ENCODE data around the gene SGCA. TPM values are rescaled to one million over a fixed set of nuclear protein-coding genes. Genes with fewer than 3 reads are reported as not detected.

SGCA gene
- total and polyA plus RNA-seq, 2 of the 13 experiments (the other 11 are each of a cell fraction or from before 2014, with no cell fraction given), result not detected

DNA sequence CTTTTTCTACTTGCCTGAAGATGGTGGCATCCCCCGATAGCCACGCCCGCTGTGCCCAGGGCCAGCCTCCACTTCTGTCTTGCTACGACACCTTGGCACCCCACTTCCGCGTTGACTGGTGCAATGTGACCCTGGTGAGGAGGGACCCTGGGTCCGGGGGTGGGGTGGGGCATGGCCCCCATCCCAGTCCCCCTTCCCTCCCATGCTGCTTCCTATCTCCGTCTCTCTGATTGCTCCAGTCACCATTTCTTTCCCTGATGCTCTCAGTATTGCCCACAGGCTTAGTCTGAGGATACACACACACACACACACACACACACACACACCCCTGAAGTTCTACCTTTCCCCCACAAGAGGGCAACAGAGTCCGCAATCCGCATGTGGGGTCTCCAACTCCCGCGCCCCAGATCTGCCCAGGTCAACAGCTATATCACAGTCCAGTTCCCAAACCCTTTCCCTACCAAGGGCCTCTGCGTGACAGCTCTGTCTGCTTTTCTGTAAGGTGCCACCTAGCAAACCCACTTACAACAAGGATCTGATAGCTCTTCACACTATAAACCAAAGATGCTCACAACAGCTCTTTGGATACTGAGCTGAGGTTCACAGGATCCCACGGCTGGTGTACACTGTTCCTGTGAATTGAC lies 3.4 kb downstream of the SGCA start:
- intact Hi-C loops (cut with micrococcal nuclease; ENCODE audit: unreplicated experiment), result loop anchor here (1.0 kb wide), 1 partner anchor 29 kb away; no protein-coding TSS in a partner anchor
- Histone ChIP-seq H3K27ac (ENCODE audit: extremely low read length, insufficient read depth, low read length) (no peak overlapping the region), H3K36me3 (replicated peaks in 1 of 2; ENCODE audit: control insufficient read depth in 1 of 2, insufficient read depth in 2 of 2, low read length in 2 of 2) (no peaks in the 10 kb centered on the region), H2AFZ (ENCODE audit: low read length) (no peak overlapping the region), H3K79me2 (ENCODE audit: insufficient read depth, low read length) (no peaks in the 10 kb centered on the region), H3K27me3 (ENCODE audit: control insufficient read depth in 1 of 2, insufficient read depth in 2 of 2, low read length in 2 of 2) (peaks cover 10 to 46% of the 10 kb centered on the region in 2 experiments; a peak in 3 of 5 replicates), H3K4me3 (replicated peaks in 1 of 3; ENCODE audit: insufficient read depth in 1 of 3, low read depth in 2 of 3, low read length in 3 of 3) (no peak overlapping the region), H3K4me2 (ENCODE audit: low read depth, low read length) (no peak overlapping the region), H3K9me3 (ENCODE audit: low read length) (no peaks in the 10 kb centered on the region), H3K9ac (ENCODE audit: insufficient read depth, low read depth, low read length) (no peak overlapping the region), H3K4me1 (ENCODE audit: insufficient read depth, low read length) (peaks cover 33% of the 10 kb centered on the region), H4K20me1 (ENCODE audit: insufficient read depth, low read length) (no peaks in the 10 kb centered on the region)
- FAIRE-seq (peak; percentile 95), DNase-seq (ENCODE audit: low spot score) (peak; percentile 69), ATAC-seq (peak; percentile 58)
- CTCF ChIA-PET (ENCODE audit: low intra/inter-chr PET ratio, low total read pairs), result interaction anchor here (1.3 to 4.0 kb wide), 6 partner anchors 9 to 128 kb away, joined by 5 to 36 read pairs (median 11); no protein-coding TSS in a partner anchor
- in situ Hi-C loops (cut with HindIII; ENCODE audit: extremely low pct_ligation_motif_present, low pct_unique_long_range_greater_than_20kb), result no loop called here
- WGBS (ENCODE audit: low lambda C conversion rate), result 19% methylated on average over 14 of the region's 14 CpGs
- no TSS peak for BruUV-seq (replicated peaks)
- POLR2A ChIA-PET, result no interaction called here
- TF ChIP-seq E2F5 (CRISPR knock-in tag; conservative IDR thresholded peaks at IDR 0.05) (no peak; the same call in 1 of the 2 replicates), SRY (CRISPR knock-in tag; IDR thresholded peaks at IDR 0.05) (no peak), ZNF773 (CRISPR knock-in tag; IDR thresholded peaks at IDR 0.05; ENCODE audit: borderline replicate concordance) (no peak), NR2F6 (IDR thresholded peaks at IDR 0.05) (0 out of 2 replicates have a peak, but pooled peaks have one; percentile 42), NR2F6 (CRISPR knock-in tag; IDR thresholded peaks at IDR 0.05) (no peak), POGZ (CRISPR knock-in tag; IDR thresholded peaks at IDR 0.05) (no peak), NFE2 (CRISPR knock-in tag; IDR thresholded peaks at IDR 0.05) (no peak), ZNF572 (CRISPR knock-in tag; IDR thresholded peaks at IDR 0.05) (no peak), TCF12 (IDR thresholded peaks at IDR 0.05) (no peak), TCF12 (CRISPR knock-in tag; IDR thresholded peaks at IDR 0.05) (no peak), STAG1 (CRISPR knock-in tag; IDR thresholded peaks at IDR 0.05) (peak; percentile 76), MYPOP (CRISPR knock-in tag; IDR thresholded peaks at IDR 0.05) (no peak), FIP1L1 (IDR thresholded peaks at IDR 0.05; ENCODE audit: borderline replicate concordance, insufficient read depth, low read depth, low read length) (no peak), ZNF614 (CRISPR knock-in tag; IDR thresholded peaks at IDR 0.05; ENCODE audit: borderline replicate concordance) (no peak), CTCF (CRISPR knock-in tag; IDR thresholded peaks at IDR 0.05) (peak; percentile 92), JUND (CRISPR knock-in tag; IDR thresholded peaks at IDR 0.05) (0 out of 2 replicates have a peak, but pooled peaks have one; percentile 26), ZFP91 (CRISPR knock-in tag; IDR thresholded peaks at IDR 0.05; ENCODE audit: borderline replicate concordance) (peak; percentile 17; the same call in 1 of the 2 replicates)
- TF ChIP-seq, protein P1, sequence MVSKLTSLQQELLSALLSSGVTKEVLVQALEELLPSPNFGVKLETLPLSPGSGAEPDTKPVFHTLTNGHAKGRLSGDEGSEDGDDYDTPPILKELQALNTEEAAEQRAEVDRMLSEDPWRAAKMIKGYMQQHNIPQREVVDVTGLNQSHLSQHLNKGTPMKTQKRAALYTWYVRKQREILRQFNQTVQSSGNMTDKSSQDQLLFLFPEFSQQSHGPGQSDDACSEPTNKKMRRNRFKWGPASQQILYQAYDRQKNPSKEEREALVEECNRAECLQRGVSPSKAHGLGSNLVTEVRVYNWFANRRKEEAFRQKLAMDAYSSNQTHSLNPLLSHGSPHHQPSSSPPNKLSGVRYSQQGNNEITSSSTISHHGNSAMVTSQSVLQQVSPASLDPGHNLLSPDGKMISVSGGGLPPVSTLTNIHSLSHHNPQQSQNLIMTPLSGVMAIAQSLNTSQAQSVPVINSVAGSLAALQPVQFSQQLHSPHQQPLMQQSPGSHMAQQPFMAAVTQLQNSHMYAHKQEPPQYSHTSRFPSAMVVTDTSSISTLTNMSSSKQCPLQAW (CRISPR knock-in tag; IDR thresholded peaks at IDR 0.05), result no peak
